ENCODE data around the gene USP49.

USP49 gene

GRCh38 chr6:41748542-41748941, 146.6 kb downstream of the USP49 start:
- DNase-seq: no peak

GRCh38 chr6:41748102-41748477, 147.1 kb downstream of the USP49 start:
- no peak for DNase-seq

DNA sequence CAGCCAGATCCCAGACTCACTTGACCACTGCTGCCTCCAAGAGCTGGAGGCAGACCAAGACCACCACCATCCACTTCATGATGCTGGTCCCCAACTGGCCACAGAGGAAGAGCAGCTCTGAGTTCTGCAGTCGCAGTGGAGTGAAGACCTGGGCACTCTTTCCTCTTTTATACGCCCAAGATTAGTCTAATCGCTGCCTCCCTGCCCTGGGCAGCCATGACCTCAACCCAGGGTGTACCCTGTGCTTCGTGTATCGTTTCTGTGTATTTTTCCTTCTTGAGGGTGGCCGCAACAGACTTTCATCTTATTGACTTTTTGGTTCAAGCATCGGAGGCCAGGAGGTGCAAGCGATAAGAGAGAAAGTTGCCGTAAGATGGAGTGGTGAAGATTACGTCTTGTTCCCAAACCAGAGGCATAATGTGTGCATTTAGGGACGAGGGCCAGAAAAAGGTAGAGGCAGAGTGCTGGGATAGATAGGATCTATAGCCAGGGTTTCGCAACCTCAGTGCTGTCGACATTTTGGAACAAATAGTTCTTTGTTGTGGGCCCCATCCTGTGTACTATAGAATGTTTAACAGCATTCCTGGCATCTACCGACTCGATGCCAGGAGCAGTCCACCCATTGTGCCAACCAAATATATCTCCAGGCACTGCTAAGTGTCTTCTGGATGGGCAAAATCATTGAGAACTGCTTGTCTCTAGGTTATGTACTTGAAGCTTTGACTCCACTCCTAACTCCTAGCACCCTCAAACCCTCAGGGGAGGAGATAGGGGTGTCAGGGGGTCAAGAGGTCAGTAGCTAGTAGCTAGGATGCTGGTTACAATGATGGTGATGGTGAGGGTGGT, 147.7 kb downstream of the USP49 start, which contains the start of gene PGC:
Gene PGC, minus strand, starts transcription at position 142 of the 846 bp plus-strand sequence. Its CDS starts 63 bp downstream, at position 79.
- no peak for DNase-seq

GRCh38 chr6:41746107-41746506, 149.1 kb downstream of the USP49 start:
- no peak for DNase-seq

DNA sequence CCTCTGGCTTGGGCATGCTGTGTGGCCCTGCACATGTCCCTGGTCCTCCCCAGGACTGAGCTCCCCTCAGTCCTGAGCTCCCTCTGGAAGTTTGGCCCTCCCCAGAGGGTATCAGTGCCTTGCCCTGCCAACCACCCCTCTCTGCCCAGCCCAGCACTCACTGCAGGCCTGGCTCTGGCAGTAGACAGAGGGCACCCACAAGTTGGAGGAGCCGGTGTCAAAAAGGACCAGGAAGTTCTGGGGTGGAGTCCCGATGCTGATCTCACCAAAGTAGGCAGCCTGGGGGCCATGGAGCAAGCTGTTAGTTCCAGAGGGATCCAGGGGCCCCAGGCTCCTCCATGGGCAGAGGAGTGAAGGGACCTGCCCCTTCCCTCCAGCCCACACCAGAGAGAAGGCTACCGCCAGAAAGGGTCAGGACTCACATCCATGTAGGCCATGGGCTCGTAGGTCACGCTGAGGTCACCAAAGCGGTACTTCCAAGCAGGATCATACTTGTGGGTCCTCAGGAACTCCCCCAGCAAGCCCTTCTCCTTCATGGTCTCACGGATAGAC, 150.9 kb downstream of the USP49 start:
- no peak for DNase-seq

DNA sequence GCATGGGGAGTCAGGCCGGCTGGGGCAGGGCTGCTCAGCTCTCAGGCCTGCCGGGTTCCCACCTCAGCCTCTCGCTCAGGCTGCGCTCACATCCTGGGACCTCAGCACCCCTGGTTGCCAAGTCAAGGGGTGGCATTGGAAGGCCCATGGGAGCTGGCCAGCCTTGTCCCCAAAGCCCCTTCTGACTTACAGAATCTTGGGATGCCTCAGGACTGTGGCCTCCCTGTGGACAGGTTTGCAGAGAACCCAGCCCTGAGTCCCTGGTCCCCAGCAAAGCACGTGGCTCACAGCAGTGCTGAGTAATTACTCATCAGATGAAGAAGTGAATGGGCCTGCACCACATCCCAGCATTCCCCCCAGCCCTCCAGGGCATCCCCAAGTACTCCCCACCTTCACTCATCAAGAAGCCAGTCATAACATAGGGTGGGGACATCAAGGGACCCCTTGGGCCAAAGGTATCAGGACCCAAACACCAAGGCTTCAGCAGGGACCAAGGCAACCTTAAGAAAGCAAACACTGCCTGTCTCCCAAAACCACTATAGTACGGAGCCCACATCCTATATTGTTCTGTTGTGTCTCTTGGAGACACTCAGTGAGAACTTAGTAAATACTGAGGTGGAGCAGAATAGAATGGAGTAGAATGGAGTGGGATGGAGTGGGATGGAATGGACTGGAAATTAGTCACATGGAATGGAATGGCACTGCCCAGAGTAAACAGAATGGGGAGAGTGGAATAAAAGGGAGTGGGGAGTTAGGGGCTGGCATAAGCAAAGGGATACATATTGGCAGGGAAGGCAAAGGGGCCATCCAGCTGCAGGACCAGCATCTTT, 151.6 kb downstream of the USP49 start:
- DNase-seq: no peak

DNA sequence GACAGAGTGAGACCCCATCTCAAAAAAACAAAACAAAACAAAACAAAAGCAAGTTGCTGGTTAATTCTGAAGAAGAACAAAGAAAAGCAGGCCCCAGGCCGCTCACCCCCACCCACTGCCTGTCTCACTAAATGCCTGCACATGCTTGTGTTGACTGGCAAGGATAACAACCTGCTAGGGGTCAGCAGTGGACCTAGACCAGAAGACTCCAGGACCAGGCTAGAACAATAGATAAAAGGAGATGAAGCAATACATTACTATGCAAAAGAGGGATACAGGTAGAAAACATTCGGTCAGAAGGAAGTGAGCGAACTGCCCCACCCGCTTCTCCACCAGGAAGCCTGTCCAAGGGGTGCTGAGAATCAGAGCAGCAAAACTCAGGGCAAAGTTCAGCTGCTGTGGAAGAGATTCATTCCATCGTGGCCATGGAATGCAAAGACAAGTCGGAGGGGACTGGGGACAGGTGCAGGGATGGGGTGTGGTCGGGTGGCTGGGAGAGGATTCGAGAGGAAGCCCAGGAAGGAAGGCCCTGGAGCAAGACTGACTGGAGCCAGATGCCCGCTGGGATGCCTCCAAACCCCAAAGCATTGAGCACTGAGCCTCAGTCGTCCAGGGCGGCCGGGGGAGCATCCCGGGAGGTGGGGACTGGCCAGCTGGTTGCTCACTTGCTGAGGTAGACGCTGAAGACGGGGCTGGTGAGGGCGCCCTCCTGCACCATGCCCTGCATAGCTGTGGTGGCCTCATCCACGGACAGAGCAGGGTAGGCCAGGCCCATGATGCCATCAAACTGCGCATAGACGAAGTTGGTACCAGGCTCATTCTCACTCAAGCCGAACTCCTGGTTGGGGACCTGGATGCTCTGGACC, 153.3 kb downstream of the USP49 start:
- DNase-seq: no peak

- DNase-seq: no peak
Measured at GRCh38 chr6:41740366-41741162, 154.6 kb downstream of the USP49 start.

Data from NCI-H774 (cell line).